ENCODE data around the gene SMIM27. TPM values are rescaled to one million over a fixed set of nuclear protein-coding genes. Genes with fewer than 3 reads are reported as not detected.

Gene SMIM27
- total and polyA plus RNA-seq, 2 of the 13 experiments (the other 11 are each of a cell fraction or from before 2014, with no cell fraction given) = 17.9 to 19.0 TPM

DNA sequence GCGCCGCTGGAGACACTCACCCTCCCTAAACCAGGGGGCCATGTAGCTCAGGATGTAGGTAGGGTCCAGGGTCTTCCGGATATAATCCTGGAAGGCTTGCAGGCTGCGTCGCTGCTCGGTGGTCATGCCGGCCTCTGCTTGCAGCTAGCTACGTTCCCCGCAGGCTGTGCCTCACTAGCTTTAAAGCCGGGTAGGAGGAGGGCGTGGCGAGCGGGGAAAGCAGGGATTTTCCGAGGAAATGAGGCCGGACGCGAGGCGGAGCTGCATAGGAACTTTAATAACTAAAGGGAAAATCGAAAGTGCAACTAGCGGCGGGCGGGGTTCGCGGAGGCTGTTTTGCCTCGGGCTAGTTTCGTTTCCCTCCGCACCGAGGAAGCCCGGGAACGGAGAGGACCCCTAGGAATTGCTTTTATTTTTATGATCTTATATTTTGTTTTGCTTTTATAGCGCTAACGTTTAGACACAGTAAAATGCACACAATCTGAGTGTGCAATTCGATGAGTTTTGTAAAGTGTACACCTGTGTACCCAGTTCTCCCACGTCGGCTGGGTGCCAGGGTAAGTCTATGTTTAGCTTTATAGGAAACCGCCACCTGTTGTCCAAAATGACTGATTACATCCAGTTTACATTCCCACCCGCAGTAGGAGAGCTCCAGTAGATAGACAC lies 26.0 kb upstream of the SMIM27 start, which contains the start of gene RIGI (continued):
- TF ChIP-seq EEA1 (CRISPR knock-in tag; IDR thresholded peaks at IDR 0.05; ENCODE audit: borderline replicate concordance) (no peak), CEBPB (IDR thresholded peaks at IDR 0.05; ENCODE audit: borderline replicate concordance, low read depth, low read length) (no peak), STAG1 (CRISPR knock-in tag; IDR thresholded peaks at IDR 0.05) (peak; percentile 64), ELF3 (CRISPR knock-in tag; IDR thresholded peaks at IDR 0.05) (0 out of 2 replicates have a peak, but pooled peaks have one; percentile 20), NCOA2 (CRISPR knock-in tag; IDR thresholded peaks at IDR 0.05) (0 out of 2 replicates have a peak, but pooled peaks have one; percentile 7), ZSCAN30 (CRISPR knock-in tag; IDR thresholded peaks at IDR 0.05) (no peak), RBM39 (IDR thresholded peaks at IDR 0.05; ENCODE audit: low read depth, low read length, poor library complexity, severe bottlenecking) (peak; percentile 38), DR1 (CRISPR knock-in tag; IDR thresholded peaks at IDR 0.05) (peak; percentile 72), ZSCAN22 (CRISPR knock-in tag; IDR thresholded peaks at IDR 0.05) (no peak), MBNL3 (CRISPR knock-in tag; conservative IDR thresholded peaks at IDR 0.05) (no peak), ZBTB8A (CRISPR knock-in tag; IDR thresholded peaks at IDR 0.05; ENCODE audit: borderline replicate concordance, low read depth) (no peak), KDM4B (CRISPR knock-in tag; IDR thresholded peaks at IDR 0.05) (no peak), TP53 (CRISPR knock-in tag; conservative IDR thresholded peaks at IDR 0.05) (no peak), MIXL1 (CRISPR knock-in tag; IDR thresholded peaks at IDR 0.05) (peak; percentile 42; the same call in 1 of the 2 replicates), NRL (CRISPR knock-in tag; IDR thresholded peaks at IDR 0.05; ENCODE audit: borderline replicate concordance) (peak; percentile 77; the same call in 1 of the 2 replicates), NFYC (CRISPR knock-in tag; IDR thresholded peaks at IDR 0.05) (no peak), SUZ12 (IDR thresholded peaks at IDR 0.05; ENCODE audit: low read depth, low read length) (no peak), TRAFD1 (CRISPR knock-in tag; IDR thresholded peaks at IDR 0.05; ENCODE audit: borderline replicate concordance) (no peak), ZNF557 (CRISPR knock-in tag; IDR thresholded peaks at IDR 0.05) (no peak), YEATS4 (CRISPR knock-in tag; IDR thresholded peaks at IDR 0.05; ENCODE audit: borderline replicate concordance) (peak; percentile 27; the same call in 1 of the 2 replicates), HMG20B (CRISPR knock-in tag; conservative IDR thresholded peaks at IDR 0.05) (no peak; the same call in 1 of the 2 replicates), CCDC6 (CRISPR knock-in tag; IDR thresholded peaks at IDR 0.05) (no peak), DRAP1 (CRISPR knock-in tag; IDR thresholded peaks at IDR 0.05) (peak; percentile 96), ZFYVE20 (CRISPR knock-in tag; IDR thresholded peaks at IDR 0.05; ENCODE audit: borderline replicate concordance, low read depth) (no peak), KLF15 (CRISPR knock-in tag; IDR thresholded peaks at IDR 0.05; ENCODE audit: borderline replicate concordance) (no peak), KMT2A (CRISPR knock-in tag; IDR thresholded peaks at IDR 0.05) (peak; percentile 97), ONECUT2 (CRISPR knock-in tag; IDR thresholded peaks at IDR 0.05) (no peak)
- TF ChIP-seq, protein P1, sequence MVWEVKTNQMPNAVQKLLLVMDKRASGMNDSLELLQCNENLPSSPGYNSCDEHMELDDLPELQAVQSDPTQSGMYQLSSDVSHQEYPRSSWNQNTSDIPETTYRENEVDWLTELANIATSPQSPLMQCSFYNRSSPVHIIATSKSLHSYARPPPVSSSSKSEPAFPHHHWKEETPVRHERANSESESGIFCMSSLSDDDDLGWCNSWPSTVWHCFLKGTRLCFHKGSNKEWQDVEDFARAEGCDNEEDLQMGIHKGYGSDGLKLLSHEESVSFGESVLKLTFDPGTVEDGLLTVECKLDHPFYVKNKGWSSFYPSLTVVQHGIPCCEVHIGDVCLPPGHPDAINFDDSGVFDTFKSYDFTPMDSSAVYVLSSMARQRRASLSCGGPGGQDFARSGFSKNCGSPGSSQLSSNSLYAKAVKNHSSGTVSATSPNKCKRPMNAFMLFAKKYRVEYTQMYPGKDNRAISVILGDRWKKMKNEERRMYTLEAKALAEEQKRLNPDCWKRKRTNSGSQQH (CRISPR knock-in tag; IDR thresholded peaks at IDR 0.05; ENCODE audit: low read depth) = 0 out of 2 replicates have a peak, but pooled peaks have one; percentile 41

Data from HepG2 (cell line).